HepG2 (cell line): ENCODE results near the gene SERPINI1. TPM values are rescaled to one million over a fixed set of nuclear protein-coding genes. Genes with fewer than 3 reads are reported as not detected.

Source experiments
- ATAC-seq: fragments of 200-7000 bp; cut with Tn5 transposase; 3 replicates; pipeline ENCODE4 v1.9.1; 2020; ENCODE audit warnings: mild to moderate bottlenecking, moderate library complexity
- BruUV-seq: library from RNA; stranded (reverse); fragments of 400-500 nt; replicated peaks from 2 replicates; lab custom pipeline; 2021; lab: Mats Ljungman, UMichigan
- CTCF ChIA-PET: fragments of 300-600 bp; formaldehyde crosslinking; extraction: SDS; loops from one replicate; lab custom pipeline; 2021; ENCODE audit warnings: low total read pairs, inconsistent platforms, low intra/inter-chr PET ratio; lab: Yijun Ruan, JAX
- POLR2A ChIA-PET: fragments of 350-600 bp; sonication (Branson Sonifier 250); formaldehyde crosslinking; loops from one replicate; lab custom pipeline; 2020; ENCODE audit warnings: antibody characterized with exemption, inconsistent platforms; lab: Yijun Ruan, JAX
- DNase-seq: peaks from one replicate; pipeline ENCODE4 v3.0.0-alpha.2; 2015; ENCODE audit warnings: low spot score
- FAIRE-seq: peaks from 3 replicates; lab custom pipeline; 2011; peaks lifted over from hg19 to GRCh38; lab: Jason Lieb, UNC
- H2AFZ ChIP-seq: one replicate; pipeline ENCODE4 v1.6.1; 2011; ENCODE audit warnings: low read length, inconsistent platforms
- H3K27ac ChIP-seq: fragments of 300-600 bp; 3 replicates; pipeline ENCODE4 v1.8.0; 2011; ENCODE audit warnings: mixed run types, mild to moderate bottlenecking, mixed read lengths, low read length, inconsistent platforms; ENCODE audit not compliant: insufficient read depth; ENCODE audit errors: extremely low read length
- H3K27me3 ChIP-seq, 2 experiments: fragments of 200-600 bp in 1 of 2; 2 replicates in 1 of 2; 3 replicates in 1 of 2; pipeline versions ENCODE4 v1.6.0 to v1.8.0; 2011; ENCODE audit warnings: low read length in 2 of 2, mild to moderate bottlenecking in 2 of 2, moderate library complexity in 2 of 2, inconsistent platforms in 1 of 2; ENCODE audit not compliant: insufficient read depth in 2 of 2, control insufficient read depth in 1 of 2
- H3K36me3 ChIP-seq, 2 experiments: fragments of 200-600 bp in 1 of 2; replicated peaks in 1 of 2; 2 replicates in 1 of 2; 3 replicates in 1 of 2; pipeline versions ENCODE4 v1.5.1 to v1.8.0; 2011; ENCODE audit warnings: low read length in 2 of 2, inconsistent platforms in 1 of 2; ENCODE audit not compliant: insufficient read depth in 2 of 2, control insufficient read depth in 1 of 2
- H3K4me1 ChIP-seq: 2 replicates; pipeline ENCODE4 v1.5.1; 2012; ENCODE audit warnings: low read length, inconsistent platforms; ENCODE audit not compliant: insufficient read depth
- H3K4me2 ChIP-seq: 2 replicates; pipeline ENCODE4 v1.6.0; 2011; ENCODE audit warnings: low read depth, low read length, inconsistent platforms
- H3K4me3 ChIP-seq, 3 experiments: fragments of 200-600 bp in 1 of 3; sonication (generic), shearing (Covaris generic) in 1 of 3; replicated peaks in 1 of 3; 2 replicates each; pipeline ENCODE4 v1.5.1; 2011 to 2016; ENCODE audit warnings: low read length in 3 of 3, inconsistent platforms in 2 of 3, low read depth in 2 of 3, mild to moderate bottlenecking in 2 of 3, control low read depth in 1 of 3, mixed read lengths in 1 of 3; ENCODE audit not compliant: insufficient read depth in 1 of 3
- H3K79me2 ChIP-seq: one replicate; pipeline ENCODE4 v1.6.1; 2011; ENCODE audit warnings: low read length, inconsistent platforms; ENCODE audit not compliant: insufficient read depth
- H3K9ac ChIP-seq: 2 replicates; pipeline ENCODE4 v1.6.0; 2011; ENCODE audit warnings: mild to moderate bottlenecking, low read depth, low read length, inconsistent platforms; ENCODE audit not compliant: insufficient read depth
- H3K9me3 ChIP-seq: 2 replicates; pipeline ENCODE4 v1.5.1; 2012; ENCODE audit warnings: mild to moderate bottlenecking, low read length
- H4K20me1 ChIP-seq: 2 replicates; pipeline ENCODE4 v1.6.0; 2011; ENCODE audit warnings: inconsistent platforms, mild to moderate bottlenecking, low read length, moderate library complexity; ENCODE audit not compliant: insufficient read depth
- ASH2L ChIP-seq: fragments of 300-600, 200-600 bp; sonication (generic); IDR thresholded peaks from 2 replicates; pipeline ENCODE4 v1.7.0; 2017; ENCODE audit warnings: low read depth, mild to moderate bottlenecking, moderate library complexity, mixed read lengths, low read length; ENCODE audit not compliant: insufficient read length
- ERF ChIP-seq: IDR thresholded peaks from 2 replicates; pipeline ENCODE4 v1.6.1; 2018; ENCODE audit warnings: missing biosample characterization, missing genetic modification reagents
- SOX5 ChIP-seq: IDR thresholded peaks from 2 replicates; pipeline ENCODE4 v1.6.1; 2016; ENCODE audit warnings: borderline replicate concordance
- TBX3 ChIP-seq: fragments of 450-650 bp; IDR thresholded peaks from 2 replicates; pipeline ENCODE4 v1.6.1; 2017; ENCODE audit warnings: antibody characterized with exemption, mild to moderate bottlenecking, inconsistent platforms, borderline replicate concordance
- TFE3 ChIP-seq: IDR thresholded peaks from 2 replicates; pipeline ENCODE4 v1.6.1; 2016
- USF2 ChIP-seq, 2 experiments: sonication (generic) in 1 of 2; formaldehyde crosslinking in 1 of 2; IDR thresholded peaks; 2 replicates each; pipeline versions ENCODE4 v1.5.1 to v1.6.1; 2011 to 2020; ENCODE audit warnings: borderline replicate concordance in 1 of 2, low read depth in 1 of 2, low read length in 1 of 2, mild to moderate bottlenecking in 1 of 2, missing genetic modification reagents in 1 of 2, moderate library complexity in 1 of 2
- ZBTB25 ChIP-seq: IDR thresholded peaks from 2 replicates; pipeline ENCODE4 v1.6.1; 2018; ENCODE audit warnings: missing genetic modification reagents
- ZNF280B ChIP-seq: sonication (generic); formaldehyde crosslinking; IDR thresholded peaks from 2 replicates; pipeline ENCODE4 v1.5.0; 2020; ENCODE audit warnings: missing genetic modification reagents, mild to moderate bottlenecking, borderline replicate concordance
- ZNF670 ChIP-seq: sonication (generic); formaldehyde crosslinking; IDR thresholded peaks from 2 replicates; pipeline ENCODE4 v1.8.0; 2022; ENCODE audit warnings: mild to moderate bottlenecking, missing genetic modification reagents, borderline replicate concordance
- WGBS: methylation state at CpG from one replicate; pipeline ENCODE4 v1.1.6; 2017; ENCODE audit warnings: low lambda C conversion rate; 5-methylcytosine and 5-hydroxymethylcytosine counted together
- in situ Hi-C: cut with HindIII; loops from 2 replicates; pipeline ENCODE4 v1.10.0; 2017; ENCODE audit warnings: low pct_unique_long_range_greater_than_20kb; ENCODE audit not compliant: extremely low pct_ligation_motif_present
- intact Hi-C: fragments of 100-400 bp; cut with micrococcal nuclease; formaldehyde crosslinking; loops from one replicate; pipeline ENCODE4 v1.10.0; 2022; ENCODE audit not compliant: unreplicated experiment
- polyA plus RNA-seq, 8 experiments: library from polyadenylated mRNA; depleted of rRNA in 3 of 8; stranded (reverse) in 7 of 8; unstranded in 1 of 8; fragments of >200 nt; fragmentation: Illumina TruSeq in 4 of 8; extraction: Trizol in 4 of 8; gene quantifications; 2 replicates each; pipeline versions ENCODE4 v1.2.1 to v1.2.3, GENCODE V29; 2011 to 2016; ENCODE audit warnings: low read depth in 4 of 8, missing spikeins in 1 of 8, mixed read lengths in 1 of 8; ENCODE audit not compliant: insufficient read depth in 1 of 8
- total RNA-seq, 5 experiments: library from RNA; depleted of rRNA; stranded (reverse); fragments of >200 nt; fragmentation: Illumina TruSeq; extraction: Trizol; gene quantifications; 2 replicates each; pipeline ENCODE4 v1.2.3, GENCODE V29; 2016; ENCODE audit warnings: low read depth in 1 of 5

The SERPINI1 gene
- total and polyA plus RNA-seq, 2 of the 13 experiments (the other 11 are each of a cell fraction or from before 2014, with no cell fraction given), result 14.7 to 58.0 TPM

- no peak overlapping the region for H3K4me3 ChIP-seq
- H4K20me1 ChIP-seq, result no peaks in the 10 kb centered on the region; the same call in 1 of the 2 replicates
- ChIA-PET CTCF (no interaction called here), POLR2A (no interaction called here)
- FAIRE-seq (no peak), DNase-seq (no peak), ATAC-seq (no peak)
- H3K4me2 ChIP-seq, result peak overlapping the region; percentile 39; the same call in 1 of the 2 replicates
- WGBS, result 69% methylated on average over 2 of the region's 2 CpGs
- BruUV-seq, result no TSS peak
- in situ Hi-C loops (no loop called here), intact Hi-C loops (loop anchor here (5.0 to 10.0 kb wide), 2 partner anchors 41 to 357 kb away; partner anchors contain the start of gene GOLIM4)
- H3K9ac ChIP-seq, result no peak overlapping the region
- H2AFZ ChIP-seq, result no peak overlapping the region
- peaks cover 41% of the 10 kb centered on the region for H3K79me2 ChIP-seq
- H3K27ac ChIP-seq, result no peak overlapping the region
- H3K9me3 ChIP-seq, result no peaks in the 10 kb centered on the region
- H3K27me3 ChIP-seq, result peaks cover 0 to 4% of the 10 kb centered on the region in 2 experiments; a peak in 1 of 5 replicates
- no peaks in the 10 kb centered on the region for H3K36me3 ChIP-seq
- TF ChIP-seq ZBTB25 (CRISPR knock-in tag) (no peak), ZNF280B (no peak)
- H3K4me1 ChIP-seq, result peaks cover 54% of the 10 kb centered on the region
These were observed 2.5 kb downstream of the SERPINI1 start for GRCh38 chr3:167738037-167738436.

- in situ Hi-C loops, result no loop called here
- TF ChIP-seq ZNF670 (CRISPR knock-in tag) (no peak), USF2 (IDR thresholded peaks at IDR 0.05; ENCODE audit: low read depth, low read length) (peak; percentile 63; the same call in 1 of the 2 replicates), USF2 (CRISPR knock-in tag; IDR thresholded peaks at IDR 0.05; ENCODE audit: borderline replicate concordance) (no peak; the same call in 1 of the 2 replicates), SOX5 (CRISPR knock-in tag) (peak; percentile 44; the same call in 1 of the 2 replicates), TFE3 (peak; percentile 27; the same call in 1 of the 2 replicates), TBX3 (peak; percentile 53; the same call in 1 of the 2 replicates), ASH2L (peak; percentile 29), ERF (CRISPR knock-in tag) (no peak)
These were observed 3.8 kb downstream of the SERPINI1 start for GRCh38 chr3:167739190-167739810.

More at GRCh38 chr3:167739190-167739810, 3.8 kb downstream of the SERPINI1 start:
- no TSS peak for BruUV-seq
- Histone ChIP-seq H3K79me2 (peaks cover 28% of the 10 kb centered on the region), H3K4me1 (peaks cover 49% of the 10 kb centered on the region), H2AFZ (no peak overlapping the region), H3K27me3 (peaks cover 0 to under 1% of the 10 kb centered on the region in 2 experiments; a peak in 1 of 5 replicates), H3K4me2 (peak overlapping the region; percentile 67), H3K9me3 (no peaks in the 10 kb centered on the region), H4K20me1 (no peaks in the 10 kb centered on the region; the same call in 1 of the 2 replicates), H3K36me3 (no peaks in the 10 kb centered on the region), H3K9ac (no peak overlapping the region), H3K27ac (peak overlapping the region; percentile 56), H3K4me3 (peak overlapping the region in 2 of 3 experiments; percentile 11 to 17; a peak in 1 of 6 replicates)
- POLR2A ChIA-PET, result no interaction called here
- DNase-seq (peak; percentile 83), FAIRE-seq (peak; percentile 8), ATAC-seq (no peak)
- CTCF ChIA-PET, result no interaction called here
- intact Hi-C loops, result loop anchor here (5.0 to 10.0 kb wide), 2 partner anchors 42 to 356 kb away; partner anchors contain the start of gene GOLIM4
- 28% methylated on average over 4 of the region's 4 CpGs for WGBS
